Natural killer cell treated with Interleukin-12 subunit alpha and Interleukin-12 subunit beta and Interleukin-15 and Interleukin-18, amount 100 ng/mL, for 72 hours (primary cell): ENCODE measurements around the gene SYCE3. TPM values are rescaled to one million over a fixed set of nuclear protein-coding genes. Genes with fewer than 3 reads are reported as not detected.
A peak's percentile ranks its signal among the peaks of the same experiment; 100 is the strongest.
"Not testable (repeated sequence)": the region's sequence is repeated elsewhere in the genome, so short reads cannot be mapped to it uniquely, and the experiment has no call there.

Experiments
- ATAC-seq, 2 donors: fragments of 150-1000 bp; cut with Tn5 transposase in 1 of 2; sonication (Bioruptor Pico), chemical (Tn5 transposase) in 1 of 2; 2 replicates each; pipeline ENCODE4 v1.10.0; 2021
- DNase-seq: peaks from one replicate; pipeline ENCODE4 v3.0.0; 2022; ENCODE audit warnings: low spot score
- H3K27ac Mint-ChIP-seq, 2 donors: 1 replicate in 1 of 2; 2 replicates in 1 of 2; pipeline ENCODE4 v1.8.0; 2022; ENCODE audit warnings: mixed read lengths in 2 of 2, mild to moderate bottlenecking in 1 of 2, moderate library complexity in 1 of 2
- H3K27me3 Mint-ChIP-seq, 2 donors: 1 replicate in 1 of 2; 2 replicates in 1 of 2; pipeline ENCODE4 v1.8.0; 2022; ENCODE audit warnings: mixed read lengths in 2 of 2
- H3K36me3 Mint-ChIP-seq: one replicate; pipeline ENCODE4 v1.8.0; 2022; ENCODE audit warnings: mixed read lengths
- H3K4me1 Mint-ChIP-seq, 2 donors: 1 replicate in 1 of 2; 2 replicates in 1 of 2; pipeline ENCODE4 v1.8.0; 2022; ENCODE audit warnings: low read depth in 2 of 2, mixed read lengths in 2 of 2, mild to moderate bottlenecking in 1 of 2
- H3K4me3 Mint-ChIP-seq: one replicate; pipeline ENCODE4 v1.8.0; 2022; ENCODE audit warnings: mixed read lengths
- H3K9me3 Mint-ChIP-seq: 2 replicates; pipeline ENCODE4 v1.8.0; 2022; ENCODE audit warnings: mixed read lengths
- total RNA-seq, 2 donors: library from RNA; stranded (reverse); gene quantifications; one replicate each; pipeline ENCODE4 v1.2.3, GENCODE V29; 2022

SYCE3 gene, protein sequence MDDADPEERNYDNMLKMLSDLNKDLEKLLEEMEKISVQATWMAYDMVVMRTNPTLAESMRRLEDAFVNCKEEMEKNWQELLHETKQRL
- not detected for total RNA-seq

- DNase-seq (peak; percentile 97), ATAC-seq (peak; percentile 96 to 98)
- no peaks in the 10 kb centered on the region for H3K9me3 Mint-ChIP-seq
- H3K4me1 Mint-ChIP-seq = peaks cover 23 to 28% of the 10 kb centered on the region in 2 donors
- peak within 1 kb of the TSS; percentile 95 for H3K4me3 Mint-ChIP-seq
- H3K36me3 Mint-ChIP-seq = no peaks in the 10 kb centered on the region
- no peaks in the 10 kb centered on the region for H3K27me3 Mint-ChIP-seq
- peak within 1 kb of the TSS; percentile 87 to 89 for H3K27ac Mint-ChIP-seq
Observed at GRCh38 chr22:50562523-50563412, at the start of gene SYCE3. Gene SYCE3 (minus strand): TSS chr22:50562919. CDS start chr22:50556405, 6,514 bp downstream.

GRCh38 chr22:50612168-50612527 lies 49.4 kb upstream of the SYCE3 start:
- no peaks in the 10 kb centered on the region for H3K9me3 Mint-ChIP-seq
- DNase-seq = no peak
- H3K4me1 Mint-ChIP-seq = peaks cover 7% of the 10 kb centered on the region in 2 donors

DNA sequence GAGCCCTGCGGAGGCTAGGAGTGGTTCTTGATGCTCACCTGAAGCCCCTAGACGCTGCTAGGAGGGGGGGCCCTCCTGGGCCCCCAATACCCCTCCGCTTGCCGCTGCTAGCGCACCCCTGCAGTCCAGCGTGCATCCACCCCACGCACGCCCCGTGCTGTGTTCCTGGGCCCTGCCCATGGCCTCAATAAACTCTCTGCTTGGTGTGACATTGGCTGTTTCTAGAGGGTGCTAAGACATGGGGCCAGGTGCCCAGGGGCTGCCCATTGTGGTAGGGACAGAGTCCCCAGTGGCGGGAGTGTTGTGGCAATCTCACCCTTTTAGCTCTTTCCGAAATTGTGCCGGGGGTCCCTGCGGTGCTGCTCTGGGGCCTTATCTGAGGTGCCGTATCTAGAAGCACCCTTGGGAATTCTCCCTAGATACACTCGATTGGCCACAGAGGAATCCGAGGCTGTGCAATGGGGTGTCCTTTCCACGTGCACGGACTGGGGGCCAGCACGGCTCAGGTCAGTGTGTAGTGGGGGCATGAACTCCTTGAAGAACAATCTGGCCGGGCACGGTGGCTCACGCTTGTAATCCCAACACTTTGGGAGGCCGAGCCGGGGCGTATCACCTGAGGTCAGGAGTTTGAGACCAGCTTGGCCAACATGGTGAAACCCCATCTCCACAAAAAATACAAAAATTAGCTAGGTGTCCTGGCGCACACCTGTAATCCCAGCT lies 48.8 kb upstream of the SYCE3 start:
- Mint-ChIP-seq H3K9me3 (no peaks in the 10 kb centered on the region), H3K27me3 (peaks cover 9 to 26% of the 10 kb centered on the region in 2 donors), H3K36me3 (no peaks in the 10 kb centered on the region), H3K27ac (no peak overlapping the region), H3K4me3 (no peak overlapping the region), H3K4me1 (peaks cover 7% of the 10 kb centered on the region in 2 donors)
- DNase-seq = no peak
- ATAC-seq = no peak

More at GRCh38 chr22:50612168-50612527, 49.4 kb upstream of the SYCE3 start:
- ATAC-seq = no peak
- Mint-ChIP-seq H3K36me3 (no peaks in the 10 kb centered on the region), H3K27ac (no peak overlapping the region), H3K27me3 (peaks cover 8 to 24% of the 10 kb centered on the region in 2 donors), H3K4me3 (no peak overlapping the region)

DNA sequence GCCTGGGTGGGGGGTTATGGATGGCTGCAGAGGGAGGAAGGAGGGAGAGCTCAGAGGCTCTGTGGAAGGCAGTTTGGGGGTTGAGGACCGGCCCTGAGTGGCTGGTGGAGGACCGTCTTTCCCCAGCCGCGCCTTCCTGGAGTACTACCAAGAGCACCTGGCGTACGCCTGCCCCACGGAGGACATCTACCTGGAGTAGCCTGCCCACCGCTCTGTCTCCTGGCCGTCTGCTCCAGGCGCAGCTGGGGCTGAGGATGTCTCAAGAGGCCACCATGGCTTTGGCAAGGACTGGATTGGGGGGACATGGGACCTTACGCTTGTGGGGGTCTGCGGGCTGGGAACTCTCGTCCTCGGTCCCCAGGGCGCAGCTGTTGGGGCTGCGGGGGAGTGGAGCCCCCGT lies 47.9 kb upstream of the SYCE3 start:
- DNase-seq = no peak
- Mint-ChIP-seq H3K4me1 (peaks cover 7% of the 10 kb centered on the region in 2 donors), H3K27ac (no peak overlapping the region), H3K36me3 (no peaks in the 10 kb centered on the region), H3K27me3 (peaks cover 9 to 26% of the 10 kb centered on the region in 2 donors), H3K9me3 (no peaks in the 10 kb centered on the region), H3K4me3 (no peak overlapping the region)
- no peak for ATAC-seq

DNA sequence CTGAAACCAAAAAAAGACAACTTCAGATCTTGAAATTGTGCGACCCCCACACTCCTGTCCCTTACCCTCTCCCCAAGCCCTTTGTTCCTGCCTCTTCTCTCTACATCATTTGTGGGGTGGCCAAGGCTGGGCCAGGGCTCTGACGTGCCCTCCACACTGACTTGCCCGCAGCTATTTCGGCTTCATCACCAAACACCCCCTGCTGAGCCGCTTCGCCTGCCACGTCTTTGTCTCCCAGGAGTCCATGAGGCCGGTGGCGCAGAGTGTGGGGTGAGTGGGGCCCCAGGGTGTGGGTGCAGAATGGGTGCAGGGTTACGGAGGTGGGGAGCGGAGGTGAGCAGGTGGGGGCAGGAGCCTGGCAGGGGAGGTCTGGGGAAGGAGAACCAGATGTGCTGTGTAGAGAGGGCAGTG lies 47.3 kb upstream of the SYCE3 start:
- H3K27ac Mint-ChIP-seq = no peak overlapping the region
- ATAC-seq = peak in 1 of 2 donors; percentile 11
- no peaks in the 10 kb centered on the region for H3K36me3 Mint-ChIP-seq
- H3K9me3 Mint-ChIP-seq = no peaks in the 10 kb centered on the region
- H3K4me1 Mint-ChIP-seq = peaks cover 7% of the 10 kb centered on the region in 2 donors
- H3K4me3 Mint-ChIP-seq = no peak overlapping the region
- H3K27me3 Mint-ChIP-seq = peaks cover 9 to 26% of the 10 kb centered on the region in 2 donors
- no peak for DNase-seq

DNA sequence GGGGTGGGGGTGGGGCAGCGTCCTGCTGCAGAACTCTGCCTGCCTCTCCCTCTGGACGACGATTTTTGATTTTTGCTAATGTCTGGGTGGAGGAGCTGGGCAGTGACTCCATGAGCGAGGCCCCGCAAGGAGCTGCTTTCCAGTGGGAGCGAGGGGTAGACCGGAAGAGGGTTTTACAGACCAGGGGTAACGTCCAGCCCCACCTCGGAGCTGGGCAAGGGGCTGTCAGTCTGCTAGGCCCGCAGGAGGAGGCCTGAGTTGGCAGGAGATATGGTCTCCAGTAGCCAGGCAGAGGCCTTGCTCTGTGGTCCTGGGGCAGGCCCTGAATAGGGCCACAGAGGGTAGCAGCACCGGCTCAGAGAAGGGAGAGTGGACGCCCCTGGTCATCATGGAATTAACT lies 46.9 kb upstream of the SYCE3 start:
- H3K9me3 Mint-ChIP-seq = no peaks in the 10 kb centered on the region
- H3K36me3 Mint-ChIP-seq = no peaks in the 10 kb centered on the region
- no peak overlapping the region for H3K27ac Mint-ChIP-seq
- no peak overlapping the region for H3K4me3 Mint-ChIP-seq
- peaks cover 7% of the 10 kb centered on the region in 2 donors for H3K4me1 Mint-ChIP-seq
- DNase-seq (peak; percentile 29), ATAC-seq (no peak)
- H3K27me3 Mint-ChIP-seq = peaks cover 9 to 26% of the 10 kb centered on the region in 2 donors

GRCh38 chr22:50608996-50609395 lies 46.3 kb upstream of the SYCE3 start:
- Mint-ChIP-seq H3K4me3 (no peak overlapping the region), H3K27me3 (peaks cover 9 to 26% of the 10 kb centered on the region in 2 donors), H3K27ac (no peak overlapping the region), H3K4me1 (peaks cover 7% of the 10 kb centered on the region in 2 donors), H3K9me3 (no peaks in the 10 kb centered on the region), H3K36me3 (no peaks in the 10 kb centered on the region)
- ATAC-seq (no peak), DNase-seq (no peak)

GRCh38 chr22:50608058-50608840 lies 45.5 kb upstream of the SYCE3 start:
- not testable (repeated sequence) for H3K9me3 Mint-ChIP-seq, DNase-seq, H3K4me1 Mint-ChIP-seq, H3K36me3 Mint-ChIP-seq, H3K4me3 Mint-ChIP-seq, H3K27ac Mint-ChIP-seq, ATAC-seq
- H3K27me3 Mint-ChIP-seq = peaks cover 10 to 22% of the 10 kb centered on the region in 2 donors

DNA sequence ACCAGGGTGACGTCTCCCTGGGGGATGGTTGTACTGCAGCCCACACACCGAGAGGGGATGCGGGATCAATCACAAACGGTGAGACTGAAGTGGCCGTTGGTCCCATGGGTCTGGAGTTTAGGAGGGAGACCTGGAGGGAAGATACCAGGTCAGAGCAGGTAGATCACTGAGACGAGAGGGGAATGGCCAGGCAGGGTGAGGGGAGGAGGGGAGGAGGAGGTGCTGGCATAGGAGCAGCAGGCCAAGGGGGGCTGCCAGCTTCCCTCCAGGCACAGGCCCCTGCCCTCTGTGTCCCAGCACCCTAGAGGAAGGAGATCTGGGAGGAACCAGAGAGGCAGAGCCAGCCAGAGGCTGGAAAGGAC lies 44.9 kb upstream of the SYCE3 start:
- H3K4me3 Mint-ChIP-seq = no peak overlapping the region
- H3K36me3 Mint-ChIP-seq = no peaks in the 10 kb centered on the region
- peaks cover 0 to 4% of the 10 kb centered on the region in 2 donors for H3K4me1 Mint-ChIP-seq
- H3K9me3 Mint-ChIP-seq = no peaks in the 10 kb centered on the region
- H3K27ac Mint-ChIP-seq = no peak overlapping the region
- no peak for ATAC-seq
- DNase-seq = peak; percentile 32
- peaks cover 16 to 24% of the 10 kb centered on the region in 2 donors for H3K27me3 Mint-ChIP-seq

DNA sequence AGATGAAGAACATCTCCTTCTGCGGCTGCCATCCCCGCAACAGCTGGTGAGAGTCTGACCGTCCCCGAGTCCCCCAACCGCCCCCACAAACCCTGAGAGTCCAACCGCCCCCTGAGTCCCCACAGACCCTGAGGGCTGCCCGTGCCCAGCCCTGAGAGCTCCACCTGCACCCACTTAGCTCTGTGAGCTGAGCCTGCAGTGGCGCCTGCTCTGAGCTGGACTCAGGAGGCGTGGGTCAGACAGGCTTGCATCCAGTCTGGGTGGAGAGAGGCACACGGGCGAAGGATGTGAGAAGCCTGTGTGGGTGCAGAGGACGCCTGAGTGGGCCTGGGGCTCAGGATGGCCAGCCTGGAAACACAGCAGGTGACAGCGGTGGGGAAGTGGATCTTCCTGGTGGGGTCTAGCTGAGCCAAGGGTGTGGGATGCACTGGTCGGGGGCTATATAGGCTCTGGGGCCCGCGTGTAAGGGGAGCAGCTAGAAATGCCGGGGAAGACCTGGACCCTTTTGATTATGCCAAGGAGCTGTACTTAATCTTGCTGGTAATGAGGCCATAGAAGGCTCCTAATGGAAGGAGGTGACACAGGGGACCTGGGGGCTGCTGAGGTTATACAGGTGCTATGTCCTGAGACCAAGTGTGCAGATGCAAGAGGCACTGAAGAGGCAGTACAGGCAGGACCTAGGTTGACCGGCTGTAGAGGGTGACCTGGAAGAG lies 44.4 kb upstream of the SYCE3 start:
- DNase-seq (peak; percentile 45), ATAC-seq (no peak)
- H3K4me1 Mint-ChIP-seq = peaks cover 0 to 4% of the 10 kb centered on the region in 2 donors
- H3K36me3 Mint-ChIP-seq = no peaks in the 10 kb centered on the region
- no peaks in the 10 kb centered on the region for H3K9me3 Mint-ChIP-seq
- H3K27ac Mint-ChIP-seq = no peak overlapping the region
- H3K4me3 Mint-ChIP-seq = no peak overlapping the region
- peaks cover 21 to 29% of the 10 kb centered on the region in 2 donors for H3K27me3 Mint-ChIP-seq

DNA sequence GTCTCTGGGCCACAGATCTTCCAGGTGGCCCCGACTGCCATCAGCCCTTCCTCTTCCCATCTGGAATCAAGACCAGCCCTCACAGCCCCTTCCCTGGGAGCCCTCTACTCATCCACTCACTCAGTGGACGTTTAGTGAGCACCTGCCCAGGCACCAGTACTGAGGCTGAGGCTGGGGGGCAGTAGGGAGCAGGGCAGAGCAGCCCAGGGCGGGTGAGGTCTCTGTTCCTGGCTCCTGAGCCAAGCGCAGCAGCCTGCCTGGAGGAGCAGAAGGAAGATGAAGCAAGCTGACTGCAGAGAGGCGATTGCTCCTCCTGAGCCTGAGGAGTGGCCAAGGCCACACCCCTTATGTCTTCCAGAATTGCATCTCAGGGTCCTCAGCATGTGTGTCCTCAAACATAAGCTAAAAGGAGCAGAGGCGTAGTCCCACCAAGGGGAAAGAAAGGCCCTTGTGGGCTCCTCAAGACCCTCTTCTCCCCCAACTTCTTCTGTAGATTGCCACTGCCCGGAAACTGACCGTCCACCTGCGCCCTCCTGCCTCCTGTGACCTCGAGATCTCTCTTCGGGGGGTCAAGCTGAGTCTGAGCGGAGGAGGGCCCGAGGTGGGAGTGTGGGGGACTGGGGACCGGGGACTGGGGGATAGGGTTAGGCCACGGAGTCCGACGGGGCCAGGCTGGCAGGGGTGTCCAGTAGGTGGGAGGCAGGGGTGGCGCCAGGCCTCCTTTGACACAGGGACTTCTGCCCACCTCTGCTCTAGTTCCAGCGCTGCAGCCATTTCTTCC lies 43.6 kb upstream of the SYCE3 start:
- Mint-ChIP-seq H3K9me3 (no peaks in the 10 kb centered on the region), H3K4me1 (peaks cover 5 to 8% of the 10 kb centered on the region in 2 donors), H3K36me3 (no peaks in the 10 kb centered on the region), H3K27ac (no peak overlapping the region), H3K4me3 (no peak overlapping the region), H3K27me3 (peaks cover 29 to 35% of the 10 kb centered on the region in 2 donors)
- ATAC-seq = no peak
- peak; percentile 49 for DNase-seq

DNA sequence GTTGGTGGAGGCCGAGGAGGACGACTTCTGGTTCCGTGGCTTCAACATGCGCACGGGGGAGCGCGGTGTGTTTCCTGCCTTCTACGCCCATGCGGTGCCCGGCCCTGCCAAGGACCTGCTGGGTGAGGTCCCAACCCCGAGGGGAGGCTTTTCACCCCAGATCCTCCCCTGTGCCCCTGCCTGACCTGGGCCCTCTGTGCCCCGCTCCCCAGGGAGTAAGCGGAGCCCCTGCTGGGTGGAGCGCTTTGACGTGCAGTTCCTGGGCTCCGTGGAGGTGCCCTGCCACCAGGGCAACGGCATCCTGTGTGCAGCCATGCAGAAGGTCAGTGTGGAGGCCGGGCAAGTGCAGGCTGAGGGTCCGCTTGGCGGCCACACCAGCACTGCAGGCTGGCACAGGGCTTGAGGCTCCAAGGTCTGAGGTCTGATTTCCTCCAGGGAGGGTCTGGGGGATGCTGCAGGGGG lies 42.9 kb upstream of the SYCE3 start:
- no peaks in the 10 kb centered on the region for H3K9me3 Mint-ChIP-seq
- peaks cover 29 to 33% of the 10 kb centered on the region in 2 donors for H3K27me3 Mint-ChIP-seq
- no peak overlapping the region for H3K4me3 Mint-ChIP-seq
- ATAC-seq = no peak
- no peak overlapping the region for H3K27ac Mint-ChIP-seq
- no peaks in the 10 kb centered on the region for H3K36me3 Mint-ChIP-seq
- peaks cover 5 to 8% of the 10 kb centered on the region in 2 donors for H3K4me1 Mint-ChIP-seq
- peak; percentile 55 for DNase-seq
